HG03196 (cell line): ENCODE data around the gene CPE.

Experiments used
- ATAC-seq: cut with Tn5 transposase; IDR thresholded peaks from one replicate; pipeline ENCODE4 v1.9.1; 2021; ENCODE audit not compliant: unreplicated experiment

Gene CPE

DNA sequence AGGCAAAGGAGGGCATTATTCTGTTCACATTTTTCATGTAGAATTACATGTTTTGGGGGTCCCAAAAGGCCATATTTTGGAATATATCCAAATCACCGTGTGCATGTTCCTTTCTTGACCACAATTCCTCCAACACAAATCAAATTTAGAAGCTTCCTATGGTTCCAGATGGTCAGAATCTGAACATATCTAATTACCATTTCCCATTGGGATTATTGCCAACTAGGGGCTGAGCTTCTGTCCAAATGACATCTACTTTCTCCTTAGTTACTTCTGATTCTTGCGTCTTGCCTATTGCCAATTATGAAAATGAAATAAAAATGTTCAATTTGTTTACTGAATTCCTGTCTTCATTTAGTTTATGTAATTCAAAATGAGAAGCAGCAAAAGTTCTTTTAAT is 163.7 kb downstream of the CPE start:
- no peak for ATAC-seq
